Spleen (tissue), 11 donors: ENCODE results near the gene RPUSD4. TPM values are rescaled to one million over a fixed set of nuclear protein-coding genes. Genes with fewer than 3 reads are reported as not detected.
A peak's percentile ranks its signal among the peaks of the same experiment; 100 is the strongest.

ENCODE experiments used
- DNase-seq: peaks from one replicate; pipeline ENCODE4 v3.0.0-alpha.2; 2020
- H3K27ac ChIP-seq, 8 donors: fragments of 200-600 bp; sonication (generic) in 7 of 8; 1 replicate in 4 of 8; 2 replicates in 4 of 8; pipeline versions ENCODE4 v1.5.0 to v1.8.0; 2016 to 2021; ENCODE audit warnings: inconsistent platforms in 4 of 8, mild to moderate bottlenecking in 4 of 8, moderate library complexity in 1 of 8
- H3K27me3 ChIP-seq, 7 donors: fragments of 200-600 bp; sonication (generic) in 6 of 7; replicated peaks in 1 of 7; 1 replicate in 4 of 7; 2 replicates in 3 of 7; pipeline versions ENCODE4 v1.5.0 to v1.8.0; 2016 to 2021; ENCODE audit warnings: inconsistent platforms in 3 of 7, mild to moderate bottlenecking in 1 of 7
- H3K36me3 ChIP-seq, 6 donors: fragments of 200-600 bp; sonication (generic) in 5 of 6; 1 replicate in 4 of 6; 2 replicates in 2 of 6; pipeline versions ENCODE4 v1.5.0 to v1.8.0; 2016 to 2021; ENCODE audit warnings: inconsistent platforms in 2 of 6
- H3K4me1 ChIP-seq, 6 donors: fragments of 200-600 bp; sonication (generic) in 5 of 6; 1 replicate in 3 of 6; 2 replicates in 3 of 6; pipeline versions ENCODE4 v1.5.0 to v1.8.0; 2016 to 2021; ENCODE audit warnings: inconsistent platforms in 3 of 6
- H3K4me3 ChIP-seq, 8 donors: fragments of 200-600 bp; sonication (generic) in 7 of 8; 1 replicate in 4 of 8; 2 replicates in 4 of 8; pipeline versions ENCODE4 v1.5.0 to v1.8.0; 2016 to 2021; ENCODE audit warnings: inconsistent platforms in 4 of 8, mild to moderate bottlenecking in 4 of 8, moderate library complexity in 2 of 8
- H3K9me3 ChIP-seq, 8 donors: fragments of 200-600 bp; sonication (generic) in 7 of 8; 1 replicate in 4 of 8; 2 replicates in 4 of 8; pipeline versions ENCODE4 v1.5.0 to v1.8.0; 2016 to 2021; ENCODE audit warnings: inconsistent platforms in 4 of 8
- CTCF ChIP-seq, 11 experiments: fragments of 200-600 bp in 7 of 11; fragments of 450-650 bp in 4 of 11; sonication (generic) in 4 of 11; IDR thresholded peaks in 8 of 11; conservative IDR thresholded peaks in 3 of 11; 1 replicate in 7 of 11; 2 replicates in 4 of 11; pipeline versions ENCODE4 v1.4.0 to v1.8.0; 2016 to 2021; ENCODE audit warnings: antibody characterized with exemption in 11 of 11, inconsistent platforms in 4 of 11, mild to moderate bottlenecking in 1 of 11
- POLR2A ChIP-seq, 3 donors: fragments of 450-650 bp; IDR thresholded peaks; one replicate each; pipeline ENCODE4 v1.5.1; 2017; ENCODE audit warnings: antibody characterized with exemption in 3 of 3, mild to moderate bottlenecking in 1 of 3
- POLR2AphosphoS5 ChIP-seq, 3 donors: sonication (generic); formaldehyde crosslinking; IDR thresholded peaks; one replicate each; pipeline ENCODE4 v1.5.1; 2017; ENCODE audit warnings: antibody characterized with exemption in 3 of 3
- WGBS, 5 donors: extraction: QIAGEN DNeasy Blood & Tissue Kit in 3 of 5; methylation state at CpG; one replicate each; pipeline versions ENCODE4 v1.1.5 to v1.1.7; 2013 to 2018; 5-methylcytosine and 5-hydroxymethylcytosine counted together
- intact Hi-C: fragments of 100-400 bp; cut with DNase I; formaldehyde crosslinking; loops from one replicate; pipeline ENCODE4 v1.15.0; 2023; ENCODE audit warnings: low total_unique reads
- polyA plus RNA-seq, 3 donors: library from polyadenylated mRNA; stranded (reverse); fragments of 200-250 nt; gene quantifications; one replicate each; pipeline ENCODE4 v1.2.1, GENCODE V29; 2013
- total RNA-seq, 7 donors: library from RNA; depleted of rRNA in 3 of 7; stranded (reverse); fragments of >200 nt in 3 of 7; fragmentation: NEBNext Ultra II Directional in 4 of 7; extraction: Animal tissue kit (Norgen Biotek cat#: 25700) in 4 of 7; gene quantifications; one replicate each; pipeline versions ENCODE4 v1.1.0 to v1.2.1, GENCODE V29; 2016 to 2021
- donor health status: healthy with polysubstance abuse.
- donor health status: DM: no; HTN: no; CAD: no; lungs with moderate emphysema.
- donor health status: DM: no; HTN: no; CAD: no.
- donor health status: Bipolar disorder and iron deficiency.
- donor health status: healthy.
- donor health status: DM: no; HTN: no; CAD: no.
- donor health status: DM: yes; HTN: yes; CAD: no.

RPUSD4 gene
- total and polyA plus RNA-seq, 10 donors: 14.5 to 26.7 (median 21.7) TPM

- no peaks in the 10 kb centered on the region for H3K4me1 ChIP-seq
- DNase-seq: peak; percentile 52
- WGBS, 5 donors: 31 to 51% (median 42%) methylated on average over 8 of the region's 8 CpGs
- no peaks in the 10 kb centered on the region for H3K9me3 ChIP-seq
- intact Hi-C loops: no loop called here
- H3K4me3 ChIP-seq: no peak overlapping the region
- no peaks in the 10 kb centered on the region for H3K36me3 ChIP-seq
- peaks cover 0 to 12% (median 0%) of the 10 kb centered on the region in 7 donors for H3K27me3 ChIP-seq
- no peak for TF ChIP-seq POLR2AphosphoS5 (IDR thresholded peaks at IDR 0.05)
- no peak for TF ChIP-seq CTCF (IDR thresholded peaks at IDR 0.05 in 8 of 11, conservative IDR thresholded peaks at IDR 0.05 in 3 of 11)
- TF ChIP-seq POLR2A (IDR thresholded peaks at IDR 0.05): no peak
- H3K27ac ChIP-seq: no peak overlapping the region
These were observed 38.8 kb downstream of the RPUSD4 start for GRCh38 chr11:126172596-126173038.

- DNase-seq: no peak
- H3K4me3 ChIP-seq: no peak overlapping the region
- H3K27me3 ChIP-seq: peaks cover 0 to 12% (median 0%) of the 10 kb centered on the region in 7 donors
- H3K9me3 ChIP-seq: no peaks in the 10 kb centered on the region
- no peaks in the 10 kb centered on the region for H3K36me3 ChIP-seq
- 90 to 96% (median 95%) methylated on average over 3 of the region's 3 CpGs for WGBS, 5 donors
- no peak overlapping the region for H3K27ac ChIP-seq
- no peak for TF ChIP-seq POLR2AphosphoS5 (IDR thresholded peaks at IDR 0.05)
- TF ChIP-seq POLR2A (IDR thresholded peaks at IDR 0.05): no peak
- no peaks in the 10 kb centered on the region for H3K4me1 ChIP-seq
- intact Hi-C loops: no loop called here
These were observed 42.2 kb downstream of the RPUSD4 start for GRCh38 chr11:126169291-126169690.

GRCh38 chr11:126167488-126167887 lies 44.0 kb downstream of the RPUSD4 start:
- 27 to 39% (median 35%) methylated on average over 2 of the region's 2 CpGs for WGBS, 5 donors

GRCh38 chr11:126166413-126166812 lies 45.0 kb downstream of the RPUSD4 start:
- peak; percentile 16 for DNase-seq
- 85 to 95% (median 90%) methylated on average over 3 of the region's 3 CpGs for WGBS, 5 donors
- Histone ChIP-seq H3K36me3 (no peaks in the 10 kb centered on the region), H3K4me1 (peaks cover 0 to 5% (median 0%) of the 10 kb centered on the region in 6 donors), H3K27me3 (peaks cover 0 to 7% (median 0%) of the 10 kb centered on the region in 7 donors), H3K9me3 (no peaks in the 10 kb centered on the region), H3K27ac (no peak overlapping the region), H3K4me3 (no peak overlapping the region)
- intact Hi-C loops: no loop called here
- TF ChIP-seq CTCF (IDR thresholded peaks at IDR 0.05 in 8 of 11, conservative IDR thresholded peaks at IDR 0.05 in 3 of 11) (no peak), POLR2A (IDR thresholded peaks at IDR 0.05) (no peak), POLR2AphosphoS5 (IDR thresholded peaks at IDR 0.05) (no peak)

More at GRCh38 chr11:126167488-126167887, 44.0 kb downstream of the RPUSD4 start:
- no peaks in the 10 kb centered on the region for H3K9me3 ChIP-seq
- intact Hi-C loops: no loop called here
- no peak for DNase-seq
- H3K4me3 ChIP-seq: no peak overlapping the region
- H3K36me3 ChIP-seq: no peaks in the 10 kb centered on the region
- peaks cover 0 to 14% (median 0%) of the 10 kb centered on the region in 7 donors for H3K27me3 ChIP-seq
- H3K4me1 ChIP-seq: peaks cover 0 to 5% (median 0%) of the 10 kb centered on the region in 6 donors
- H3K27ac ChIP-seq: no peak overlapping the region
- no peak for TF ChIP-seq POLR2A (IDR thresholded peaks at IDR 0.05)
- TF ChIP-seq CTCF (IDR thresholded peaks at IDR 0.05 in 8 of 11, conservative IDR thresholded peaks at IDR 0.05 in 3 of 11): no peak
- TF ChIP-seq POLR2AphosphoS5 (IDR thresholded peaks at IDR 0.05): no peak
